NCI-H146 (cell line): Measurements from ENCODE around the gene SMAP1.

Source experiments
- DNase-seq: peaks from one replicate; lab custom pipeline; 2025; lab: John Stamatoyannopoulos, UW

Gene SMAP1

GRCh38 chr6:70684794-70685493 is 17.3 kb downstream of the SMAP1 start:
- no peak for DNase-seq

- DNase-seq = no peak
Observed at GRCh38 chr6:70685494-70686180, 18.0 kb downstream of the SMAP1 start.

- DNase-seq = peak; percentile 24
Observed at GRCh38 chr6:70686548-70687133, 19.0 kb downstream of the SMAP1 start.

- DNase-seq = no peak
Observed at GRCh38 chr6:70693887-70694286, 26.2 kb downstream of the SMAP1 start.

- no peak for DNase-seq
Observed at GRCh38 chr6:70694371-70694770, 26.7 kb downstream of the SMAP1 start.

GRCh38 chr6:70700922-70701876 is 33.5 kb downstream of the SMAP1 start:
- no peak for DNase-seq

- DNase-seq = no peak
Observed at GRCh38 chr6:70705772-70706171, 38.1 kb downstream of the SMAP1 start.

GRCh38 chr6:70706491-70707123 is 38.9 kb downstream of the SMAP1 start:
- peak; percentile 41 for DNase-seq

- no peak for DNase-seq
Observed at GRCh38 chr6:70707893-70708292, 40.2 kb downstream of the SMAP1 start.

- no peak for DNase-seq
Observed at GRCh38 chr6:70708448-70708847, 40.8 kb downstream of the SMAP1 start.

- no peak for DNase-seq
Observed at GRCh38 chr6:70709826-70710225, 42.1 kb downstream of the SMAP1 start.

GRCh38 chr6:70714716-70715257 is 47.1 kb downstream of the SMAP1 start:
- no peak for DNase-seq

- DNase-seq = no peak
Observed at GRCh38 chr6:70717038-70717801, 49.5 kb downstream of the SMAP1 start.

- DNase-seq = no peak
Observed at GRCh38 chr6:70724524-70724923, 56.8 kb downstream of the SMAP1 start.

- no peak for DNase-seq
Observed at GRCh38 chr6:70725817-70726415, 58.2 kb downstream of the SMAP1 start.

- DNase-seq = no peak
Observed at GRCh38 chr6:70734381-70734780, 66.7 kb downstream of the SMAP1 start.

GRCh38 chr6:70734979-70735378 is 67.3 kb downstream of the SMAP1 start:
- no peak for DNase-seq

GRCh38 chr6:70735513-70735912 is 67.8 kb downstream of the SMAP1 start:
- DNase-seq = no peak

GRCh38 chr6:70738028-70738427 is 70.3 kb downstream of the SMAP1 start:
- DNase-seq = no peak

GRCh38 chr6:70739534-70739933 is 71.9 kb downstream of the SMAP1 start:
- DNase-seq = no peak
